Measurements from ENCODE around the gene ABCA7.
A peak's percentile ranks its signal among the peaks of the same experiment; 100 is the strongest.

The ABCA7 gene

GRCh38 chr19:1067341-1067957 is 27.5 kb downstream of the ABCA7 start:
- no peak for DNase-seq

GRCh38 chr19:1068009-1069001 is 28.4 kb downstream of the ABCA7 start:
- intact Hi-C loops (cut with DNase I) = no loop called here
- peak in 1 of 10 donors; percentile 27 for DNase-seq

More at GRCh38 chr19:1067341-1067957, 27.5 kb downstream of the ABCA7 start:
- intact Hi-C loops (cut with DNase I) = no loop called here

GRCh38 chr19:1069009-1069779 is 29.3 kb downstream of the ABCA7 start:
- DNase-seq = peak in 1 of 10 donors; percentile 35
- intact Hi-C loops (cut with DNase I) = no loop called here

- intact Hi-C loops (cut with DNase I) = no loop called here
- DNase-seq = no peak
Observed at GRCh38 chr19:1070576-1070930, 30.6 kb downstream of the ABCA7 start.

GRCh38 chr19:1070931-1071791 is 31.3 kb downstream of the ABCA7 start:
- DNase-seq = no peak

GRCh38 chr19:1072371-1073015 is 32.6 kb downstream of the ABCA7 start:
- intact Hi-C loops (cut with DNase I) = no loop called here

More at GRCh38 chr19:1070931-1071791, 31.3 kb downstream of the ABCA7 start:
- intact Hi-C loops (cut with DNase I) = no loop called here

GRCh38 chr19:1073063-1073955 is 33.4 kb downstream of the ABCA7 start:
- intact Hi-C loops (cut with DNase I) = no loop called here
- DNase-seq = no peak

More at GRCh38 chr19:1072371-1073015, 32.6 kb downstream of the ABCA7 start:
- DNase-seq = no peak

GRCh38 chr19:1073956-1074517 is 34.1 kb downstream of the ABCA7 start:
- intact Hi-C loops (cut with DNase I) = no loop called here
- no peak for DNase-seq

GRCh38 chr19:1074544-1075283 is 34.8 kb downstream of the ABCA7 start:
- intact Hi-C loops (cut with DNase I) = no loop called here
- peak in 9 of 10 donors; percentile 44 to 92 (median 59) for DNase-seq

GRCh38 chr19:1076046-1076386 is 36.1 kb downstream of the ABCA7 start:
- no peak for DNase-seq
- intact Hi-C loops (cut with DNase I) = no loop called here

- peak in 4 of 10 donors; percentile 31 to 82 (median 50) for DNase-seq
- intact Hi-C loops (cut with DNase I) = no loop called here
Observed at GRCh38 chr19:1076951-1077350, 37.0 kb downstream of the ABCA7 start.

- DNase-seq = no peak
- intact Hi-C loops (cut with DNase I) = no loop called here
Observed at GRCh38 chr19:1079566-1080111, 39.7 kb downstream of the ABCA7 start.

- intact Hi-C loops (cut with DNase I) = no loop called here
- no peak for DNase-seq
Observed at GRCh38 chr19:1080360-1081161, 40.7 kb downstream of the ABCA7 start.

GRCh38 chr19:1081301-1082164 is 41.6 kb downstream of the ABCA7 start:
- DNase-seq = no peak
- intact Hi-C loops (cut with DNase I) = no loop called here

GRCh38 chr19:1082165-1082927 is 42.4 kb downstream of the ABCA7 start:
- no peak for DNase-seq
- intact Hi-C loops (cut with DNase I) = no loop called here

Data from posterior cingulate gyrus (tissue), 11 donors.